Stomach (tissue), 4 donors: ENCODE data around the gene FSTL4.

Experiments
- POLR2AphosphoS5 ChIP-seq, 3 donors: sonication (generic); formaldehyde crosslinking; IDR thresholded peaks; one replicate each; pipeline ENCODE4 v1.6.1; 2016; ENCODE audit warnings: antibody characterized with exemption in 3 of 3
- TF ChIP-seq, protein P1 (sequence below), 7 experiments: fragments of 450-650 bp in 4 of 7; fragments of 200-600 bp in 3 of 7; sonication (generic) in 3 of 7; IDR thresholded peaks; one replicate each; pipeline ENCODE4 v1.5.1; 2016 to 2019; ENCODE audit warnings: antibody characterized with exemption in 7 of 7, control low read depth in 2 of 7, mild to moderate bottlenecking in 1 of 7

DNA sequence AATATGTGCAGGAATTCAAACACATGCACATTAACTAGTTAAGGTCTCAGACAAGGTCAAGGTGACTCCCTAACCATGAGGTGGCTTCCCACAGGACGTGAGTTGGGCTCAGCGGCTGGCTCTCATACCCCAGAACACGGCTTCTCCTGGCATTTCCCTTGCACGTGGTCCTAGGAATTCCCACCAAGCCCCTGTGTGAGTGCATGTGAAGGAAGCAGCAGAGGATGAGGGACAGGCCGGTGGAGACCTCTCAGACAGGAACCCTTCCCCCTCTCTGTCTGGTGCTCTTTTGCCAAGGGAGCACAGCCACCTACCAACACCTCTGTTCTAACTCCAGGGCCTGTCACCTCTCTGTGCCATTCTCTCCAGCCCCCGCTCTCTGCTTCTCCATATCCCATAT, 271.0 kb downstream of the FSTL4 start:
- TF ChIP-seq POLR2AphosphoS5 (IDR thresholded peaks at IDR 0.05), result no peak
- TF ChIP-seq, protein P1, sequence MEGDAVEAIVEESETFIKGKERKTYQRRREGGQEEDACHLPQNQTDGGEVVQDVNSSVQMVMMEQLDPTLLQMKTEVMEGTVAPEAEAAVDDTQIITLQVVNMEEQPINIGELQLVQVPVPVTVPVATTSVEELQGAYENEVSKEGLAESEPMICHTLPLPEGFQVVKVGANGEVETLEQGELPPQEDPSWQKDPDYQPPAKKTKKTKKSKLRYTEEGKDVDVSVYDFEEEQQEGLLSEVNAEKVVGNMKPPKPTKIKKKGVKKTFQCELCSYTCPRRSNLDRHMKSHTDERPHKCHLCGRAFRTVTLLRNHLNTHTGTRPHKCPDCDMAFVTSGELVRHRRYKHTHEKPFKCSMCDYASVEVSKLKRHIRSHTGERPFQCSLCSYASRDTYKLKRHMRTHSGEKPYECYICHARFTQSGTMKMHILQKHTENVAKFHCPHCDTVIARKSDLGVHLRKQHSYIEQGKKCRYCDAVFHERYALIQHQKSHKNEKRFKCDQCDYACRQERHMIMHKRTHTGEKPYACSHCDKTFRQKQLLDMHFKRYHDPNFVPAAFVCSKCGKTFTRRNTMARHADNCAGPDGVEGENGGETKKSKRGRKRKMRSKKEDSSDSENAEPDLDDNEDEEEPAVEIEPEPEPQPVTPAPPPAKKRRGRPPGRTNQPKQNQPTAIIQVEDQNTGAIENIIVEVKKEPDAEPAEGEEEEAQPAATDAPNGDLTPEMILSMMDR (IDR thresholded peaks at IDR 0.05), result no peak
